Keratinocyte (primary cell): ENCODE measurements around the gene HPCAL1. TPM values are rescaled to one million over a fixed set of nuclear protein-coding genes. Genes with fewer than 3 reads are reported as not detected.

ENCODE experiments used
- DNase-seq: peaks from one replicate; pipeline ENCODE4 v3.0.0-alpha.2; 2011; ENCODE audit warnings: low read depth, missing footprints, low spot score
- FAIRE-seq: peaks from 2 replicates; lab custom pipeline; 2011; peaks lifted over from hg19 to GRCh38; lab: Jason Lieb, UNC
- H2AFZ ChIP-seq: 2 replicates; pipeline ENCODE4 v1.6.0; 2012; ENCODE audit warnings: low read length, control low read depth, inconsistent platforms; ENCODE audit not compliant: control insufficient read depth
- H3K27ac ChIP-seq: 2 replicates; pipeline ENCODE4 v1.5.1; 2011; ENCODE audit warnings: low read length; ENCODE audit not compliant: control insufficient read depth, insufficient read depth
- H3K27me3 ChIP-seq: 3 replicates; pipeline ENCODE4 v1.6.0; 2011; ENCODE audit warnings: low read length; ENCODE audit not compliant: control insufficient read depth, insufficient read depth; ENCODE audit errors: extremely low read depth
- H3K36me3 ChIP-seq, 2 experiments: 2 replicates in 1 of 2; 3 replicates in 1 of 2; pipeline ENCODE4 v1.5.1; 2011; ENCODE audit warnings: low read length in 2 of 2, mild to moderate bottlenecking in 1 of 2; ENCODE audit not compliant: control insufficient read depth in 2 of 2, insufficient read depth in 2 of 2; ENCODE audit errors: extremely low read depth in 1 of 2
- H3K4me1 ChIP-seq: 3 replicates; pipeline ENCODE4 v1.5.1; 2011; ENCODE audit warnings: low read length; ENCODE audit not compliant: control insufficient read depth, insufficient read depth; ENCODE audit errors: extremely low read depth
- H3K4me2 ChIP-seq: 3 replicates; pipeline ENCODE4 v1.6.0; 2011; ENCODE audit warnings: low read depth, low read length; ENCODE audit not compliant: control insufficient read depth, insufficient read depth; ENCODE audit errors: extremely low read depth
- H3K4me3 ChIP-seq, 3 experiments: fragments of 200-600 bp in 1 of 3; sonication (generic) in 1 of 3; 2 replicates in 2 of 3; 3 replicates in 1 of 3; pipeline ENCODE4 v1.5.1; 2011 to 2016; ENCODE audit warnings: low read length in 3 of 3, mild to moderate bottlenecking in 3 of 3, control low read depth in 2 of 3, inconsistent platforms in 1 of 3, low read depth in 1 of 3, mixed read lengths in 1 of 3, mixed run types in 1 of 3, moderate library complexity in 1 of 3; ENCODE audit not compliant: control insufficient read depth in 2 of 3, insufficient read depth in 2 of 3; ENCODE audit errors: extremely low read depth in 1 of 3
- H3K79me2 ChIP-seq: 2 replicates; pipeline ENCODE4 v1.6.0; 2012; ENCODE audit warnings: low read length; ENCODE audit not compliant: control insufficient read depth, insufficient read depth
- H3K9ac ChIP-seq: 3 replicates; pipeline ENCODE4 v1.6.0; 2011; ENCODE audit warnings: low read length; ENCODE audit not compliant: control insufficient read depth, insufficient read depth; ENCODE audit errors: extremely low read depth
- H3K9me1 ChIP-seq: 3 replicates; pipeline ENCODE4 v1.6.0; 2011; ENCODE audit warnings: low read length; ENCODE audit not compliant: control insufficient read depth, insufficient read depth; ENCODE audit errors: extremely low read depth
- H3K9me3 ChIP-seq: 2 replicates; pipeline ENCODE4 v1.5.1; 2012; ENCODE audit warnings: low read depth, low read length; ENCODE audit not compliant: control insufficient read depth
- H4K20me1 ChIP-seq: 3 replicates; pipeline ENCODE4 v1.6.0; 2011; ENCODE audit warnings: low read length; ENCODE audit not compliant: control insufficient read depth, insufficient read depth; ENCODE audit errors: extremely low read depth
- CTCF ChIP-seq, 3 experiments: IDR thresholded peaks in 1 of 3; conservative IDR thresholded peaks in 1 of 3; optimal IDR thresholded peaks in 1 of 3; 2 replicates in 2 of 3; 3 replicates in 1 of 3; pipeline versions ENCODE3 to v1.5.1; 2011; ENCODE audit warnings: low read length in 3 of 3, mild to moderate bottlenecking in 3 of 3, moderate library complexity in 2 of 3, control low read depth in 1 of 3, inconsistent platforms in 1 of 3; ENCODE audit not compliant: insufficient read depth in 2 of 3; ENCODE audit errors: extremely low read depth in 1 of 3
- EZH2 ChIP-seq: IDR thresholded peaks from one replicate; pipeline ENCODE4 v1.6.1; 2012; ENCODE audit warnings: inconsistent platforms, mild to moderate bottlenecking, low read length, moderate library complexity
- dilution Hi-C: fragments of 300-500 bp; cut with MboI; formaldehyde crosslinking; loops from one replicate; pipeline ENCODE4 v1.7.0; 2020; ENCODE audit warnings: low sequenced_read_pairs; ENCODE audit not compliant: extremely low pct_ligation_motif_present
- polyA plus RNA-seq, 5 experiments: library from polyadenylated mRNA; depleted of rRNA in 3 of 5; stranded (reverse) in 3 of 5; stranded (forward) in 1 of 5; unstranded in 1 of 5; fragments of >200 nt; gene quantifications; 1 replicate in 1 of 5; 2 replicates in 3 of 5; 3 replicates in 1 of 5; pipeline versions ENCODE4 v1.2.1 to v1.2.3, GENCODE V29; 2011 to 2012; ENCODE audit warnings: missing spikeins in 2 of 5, low read depth in 1 of 5, low replicate concordance in 1 of 5

The HPCAL1 gene
- polyA plus RNA-seq, 1 donor (not counting 4 experiments of a cell fraction or from before 2014, with no cell fraction given): 18.0 TPM

GRCh38 chr2:10267551-10268465 is 34.9 kb upstream of the HPCAL1 start:
- Histone ChIP-seq H3K36me3 (no peaks in the 10 kb centered on the region), H3K9me3 (no peaks in the 10 kb centered on the region), H3K9ac (no peak overlapping the region), H3K4me1 (no peaks in the 10 kb centered on the region), H3K4me2 (no peak overlapping the region), H3K27me3 (peaks cover 18% of the 10 kb centered on the region), H4K20me1 (no peaks in the 10 kb centered on the region), H3K79me2 (no peaks in the 10 kb centered on the region), H3K9me1 (no peaks in the 10 kb centered on the region), H3K27ac (no peak overlapping the region), H3K4me3 (no peak overlapping the region), H2AFZ (no peak overlapping the region)
- DNase-seq (no peak), FAIRE-seq (no peak)
- no peak for TF ChIP-seq EZH2
- no peak for TF ChIP-seq CTCF (optimal IDR thresholded peaks at IDR 0.05 in 1 of 3, IDR thresholded peaks at IDR 0.05 in 1 of 3, conservative IDR thresholded peaks at IDR 0.05 in 1 of 3; ENCODE audit: extremely low read depth in 1 of 3, insufficient read depth in 2 of 3, low read length in 3 of 3)
- dilution Hi-C loops: no loop called here

GRCh38 chr2:10269291-10269690 is 33.4 kb upstream of the HPCAL1 start:
- no peaks in the 10 kb centered on the region for H3K79me2 ChIP-seq
- no peaks in the 10 kb centered on the region for H3K36me3 ChIP-seq
- H3K27ac ChIP-seq: no peak overlapping the region
- no peak for DNase-seq
- no peaks in the 10 kb centered on the region for H3K9me1 ChIP-seq
- H2AFZ ChIP-seq: no peak overlapping the region
- no peaks in the 10 kb centered on the region for H4K20me1 ChIP-seq
- peaks cover 18% of the 10 kb centered on the region for H3K27me3 ChIP-seq
- no peak overlapping the region for H3K4me2 ChIP-seq
- no peak for FAIRE-seq
- H3K4me3 ChIP-seq: no peak overlapping the region
- TF ChIP-seq EZH2 (no peak), CTCF (optimal IDR thresholded peaks at IDR 0.05 in 1 of 3, IDR thresholded peaks at IDR 0.05 in 1 of 3, conservative IDR thresholded peaks at IDR 0.05 in 1 of 3; ENCODE audit: extremely low read depth in 1 of 3, insufficient read depth in 2 of 3, low read length in 3 of 3) (no peak)
- dilution Hi-C loops: no loop called here
- no peaks in the 10 kb centered on the region for H3K9me3 ChIP-seq
- no peaks in the 10 kb centered on the region for H3K4me1 ChIP-seq
- no peak overlapping the region for H3K9ac ChIP-seq
